CD4-positive, alpha-beta memory T cell (primary cell): Measurements from ENCODE around the gene ZNF681. TPM values are rescaled to one million over a fixed set of nuclear protein-coding genes. Genes with fewer than 3 reads are reported as not detected.
"Not testable (repeated sequence)": the region's sequence is repeated elsewhere in the genome, so short reads cannot be mapped to it uniquely, and the experiment has no call there.

Source experiments
- CTCF ChIA-PET: fragments of 350-600 bp; sonication (Branson Sonifier 250); formaldehyde crosslinking; loops from one replicate; lab custom pipeline; 2021; ENCODE audit warnings: inconsistent platforms; ENCODE audit not compliant: partially characterized antibody; lab: Charles Lee
- POLR2A ChIA-PET: fragments of 350-600 bp; sonication (Branson Sonifier 250); formaldehyde crosslinking; loops from one replicate; lab custom pipeline; 2021; ENCODE audit not compliant: partially characterized antibody; lab: Charles Lee
- DNase-seq, 5 donors: peaks; one replicate each; pipeline versions ENCODE4 v3.0.0 to v3.0.0-alpha.2; 2020 to 2022; ENCODE audit warnings: mixed read lengths in 1 of 5
- H3K27ac ChIP-seq: one replicate; pipeline ENCODE4 v1.7.0; 2013; ENCODE audit warnings: low read depth, low read length
- H3K27me3 ChIP-seq: 2 replicates; pipeline ENCODE4 v1.7.0; 2013; ENCODE audit warnings: mild to moderate bottlenecking, low read length, moderate library complexity; ENCODE audit not compliant: insufficient read depth
- H3K36me3 ChIP-seq: 2 replicates; pipeline ENCODE4 v1.7.0; 2013; ENCODE audit warnings: mild to moderate bottlenecking, low read length, moderate library complexity; ENCODE audit not compliant: insufficient read depth
- H3K4me1 ChIP-seq: 2 replicates; pipeline ENCODE4 v1.7.0; 2013; ENCODE audit warnings: mild to moderate bottlenecking, low read length, moderate library complexity; ENCODE audit not compliant: insufficient read depth
- H3K4me3 ChIP-seq, 2 donors: one replicate each; pipeline ENCODE4 v1.7.0; 2013; ENCODE audit warnings: low read length in 2 of 2, mild to moderate bottlenecking in 1 of 2
- H3K9me3 ChIP-seq, 2 donors: one replicate each; pipeline ENCODE4 v1.7.0; 2013; ENCODE audit warnings: low read length in 2 of 2, control low read depth in 1 of 2; ENCODE audit not compliant: control insufficient read depth in 1 of 2
- H3K27ac Mint-ChIP-seq, 7 donors: one replicate each; pipeline ENCODE4 v1.8.0; 2020 to 2021; ENCODE audit warnings: mixed read lengths in 7 of 7, mild to moderate bottlenecking in 6 of 7, inconsistent platforms in 3 of 7, moderate library complexity in 3 of 7
- H3K27me3 Mint-ChIP-seq, 2 donors: one replicate each; pipeline ENCODE4 v1.8.0; 2020 to 2021; ENCODE audit warnings: mixed read lengths in 2 of 2
- H3K36me3 Mint-ChIP-seq, 2 donors: one replicate each; pipeline ENCODE4 v1.8.0; 2020 to 2021; ENCODE audit warnings: mixed read lengths in 2 of 2, inconsistent platforms in 1 of 2, mild to moderate bottlenecking in 1 of 2
- H3K4me1 Mint-ChIP-seq, 4 donors: one replicate each; pipeline ENCODE4 v1.8.0; 2020 to 2021; ENCODE audit warnings: mixed read lengths in 4 of 4, mild to moderate bottlenecking in 1 of 4
- H3K4me3 Mint-ChIP-seq, 8 donors: one replicate each; pipeline ENCODE4 v1.8.0; 2020 to 2021; ENCODE audit warnings: mixed read lengths in 8 of 8, mild to moderate bottlenecking in 7 of 8, moderate library complexity in 6 of 8, inconsistent platforms in 3 of 8
- H3K9me3 Mint-ChIP-seq, 8 donors: one replicate each; pipeline ENCODE4 v1.8.0; 2020 to 2021; ENCODE audit warnings: mixed read lengths in 8 of 8, mild to moderate bottlenecking in 5 of 8, inconsistent platforms in 3 of 8, moderate library complexity in 1 of 8
- intact Hi-C: fragments of 100-400 bp; cut with micrococcal nuclease; formaldehyde crosslinking; loops from one replicate; pipeline ENCODE4 v1.15.1; 2023
- polyA plus RNA-seq, 2 donors: library from polyadenylated mRNA; unstranded; fragments of 300-500 nt; fragmentation: Illumina TruSeq; gene quantifications; one replicate each; pipeline ENCODE4 v1.2.3, GENCODE V29; 2021
- total RNA-seq, 2 experiments: library from RNA; stranded (reverse); gene quantifications; one replicate each; pipeline ENCODE4 v1.2.3, GENCODE V29; 2021

The ZNF681 gene
- total and polyA plus RNA-seq, 4 experiments from 2014 or later: 1.1 to 8.3 (median 5.1) TPM

DNA sequence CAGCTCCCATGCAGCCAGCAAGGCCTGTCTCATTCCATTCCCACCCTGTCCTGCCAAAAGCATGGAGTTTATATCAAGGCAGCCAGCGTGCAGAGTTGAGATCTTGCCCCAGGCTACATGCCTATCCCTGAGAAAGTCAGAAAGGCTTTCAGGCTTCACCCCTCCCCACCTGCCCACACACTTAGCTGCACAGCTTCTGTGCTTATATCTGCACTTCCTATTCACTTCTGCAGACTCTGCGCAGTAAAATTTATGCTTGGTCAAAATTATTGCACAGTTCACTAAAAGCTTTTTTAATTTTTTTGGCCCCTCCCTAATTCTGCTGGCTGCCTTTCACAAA lies 59.2 kb downstream of the ZNF681 start:
- H3K27ac ChIP-seq: no peak overlapping the region
- no peak overlapping the region for H3K4me3 Mint-ChIP-seq
- POLR2A ChIA-PET: no interaction called here

DNA sequence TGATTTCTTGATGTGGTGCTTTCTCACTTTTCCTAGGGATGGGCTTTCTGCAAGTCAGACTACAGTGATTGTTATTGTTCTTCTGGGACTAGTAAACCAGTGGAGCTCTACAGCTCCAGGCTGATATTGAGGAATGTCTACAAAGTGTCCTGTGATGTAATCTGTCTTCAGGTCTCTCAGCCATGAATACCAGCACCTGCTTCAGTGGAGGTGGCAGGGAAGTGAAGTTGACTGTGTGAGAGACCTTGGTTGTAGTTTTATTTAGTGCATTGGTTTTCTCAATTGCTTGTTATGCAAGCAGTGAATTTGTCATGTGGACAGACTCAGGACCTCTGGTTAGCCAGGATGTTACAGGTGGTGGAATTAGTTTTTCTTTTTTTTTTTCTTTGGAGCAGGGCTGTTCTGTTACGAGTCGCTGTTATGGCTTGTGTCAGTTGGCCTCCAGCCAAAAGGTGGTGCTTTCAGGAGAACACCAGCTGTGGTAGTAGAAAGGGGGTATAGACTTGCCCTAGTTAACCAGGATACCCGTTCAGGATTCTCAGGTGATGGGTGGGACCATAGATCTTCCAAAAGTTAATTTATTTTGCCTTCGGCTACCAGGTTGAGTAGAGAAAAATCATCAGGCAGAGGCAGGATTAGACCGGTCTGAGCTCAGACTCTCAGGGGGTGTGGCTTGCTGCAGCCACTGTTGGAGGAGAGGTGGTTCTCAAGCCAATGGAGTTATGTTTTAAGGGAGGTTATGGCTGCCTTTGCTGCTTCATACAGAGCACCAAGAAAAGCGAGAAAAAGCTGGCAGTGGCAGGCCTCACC lies 59.8 kb downstream of the ZNF681 start:
- Histone ChIP-seq H3K27me3 (no peaks in the 10 kb centered on the region), H3K27ac (no peak overlapping the region), H3K4me3 (no peak overlapping the region), H3K9me3 (no peaks in the 10 kb centered on the region), H3K36me3 (no peaks in the 10 kb centered on the region), H3K4me1 (no peaks in the 10 kb centered on the region)
- peak overlapping the region in 4 of 7 donors; percentile 12 to 55 (median 28) for H3K27ac Mint-ChIP-seq
- H3K4me1 Mint-ChIP-seq: peaks cover 0 to 1% (median 0%) of the 10 kb centered on the region in 4 donors
- ChIA-PET CTCF (no interaction called here), POLR2A (no interaction called here)
- intact Hi-C loops: no loop called here
- peak overlapping the region in 2 of 8 donors; percentile 42 to 61 for H3K4me3 Mint-ChIP-seq
- peaks cover 0 to 1% of the 10 kb centered on the region in 2 donors for H3K36me3 Mint-ChIP-seq
- H3K9me3 Mint-ChIP-seq: peaks cover 0 to 5% (median 3%) of the 10 kb centered on the region in 8 donors
- DNase-seq: no peak
- H3K27me3 Mint-ChIP-seq: peaks cover 0 to 5% of the 10 kb centered on the region in 2 donors

More for the DNA sequence above, 59.2 kb downstream of the ZNF681 start:
- Histone ChIP-seq H3K4me1 (no peaks in the 10 kb centered on the region), H3K36me3 (no peaks in the 10 kb centered on the region), H3K9me3 (no peaks in the 10 kb centered on the region), H3K27me3 (no peaks in the 10 kb centered on the region), H3K4me3 (no peak overlapping the region)
- Mint-ChIP-seq H3K27ac (peak overlapping the region in 1 of 7 donors; percentile 32), H3K4me1 (peaks cover 0 to 1% (median 0%) of the 10 kb centered on the region in 4 donors), H3K27me3 (peaks cover 0 to 5% of the 10 kb centered on the region in 2 donors), H3K9me3 (peaks cover 0 to 6% (median 4%) of the 10 kb centered on the region in 8 donors), H3K36me3 (peaks cover 0 to 1% of the 10 kb centered on the region in 2 donors)
- intact Hi-C loops: no loop called here
- CTCF ChIA-PET: no interaction called here
- DNase-seq: no peak

DNA sequence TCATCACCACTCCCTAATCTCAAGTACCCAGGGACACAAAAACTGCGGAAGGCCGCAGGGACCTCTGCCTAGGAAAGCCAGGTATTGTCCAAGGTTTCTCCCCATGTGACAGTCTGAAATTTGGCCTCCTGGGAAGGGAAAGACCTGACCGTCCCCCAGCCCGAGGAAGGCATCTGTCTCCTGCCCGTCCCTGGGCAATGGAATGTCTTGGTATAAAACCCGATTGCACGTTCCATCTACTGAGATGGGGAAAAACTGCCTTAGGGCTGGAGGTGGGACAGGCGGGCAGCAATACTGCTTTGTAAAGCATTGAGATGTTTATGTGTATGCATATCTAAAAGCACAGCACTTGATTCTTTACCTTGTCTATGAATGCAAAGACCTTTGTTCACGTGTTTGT lies 65.8 kb downstream of the ZNF681 start:
- intact Hi-C loops, H3K4me1 ChIP-seq, CTCF ChIA-PET, H3K9me3 Mint-ChIP-seq, H3K27ac Mint-ChIP-seq, DNase-seq, H3K4me3 ChIP-seq, POLR2A ChIA-PET, H3K4me3 Mint-ChIP-seq, H3K9me3 ChIP-seq, H3K27me3 Mint-ChIP-seq, H3K27ac ChIP-seq, H3K36me3 Mint-ChIP-seq, H3K27me3 ChIP-seq, H3K36me3 ChIP-seq: not testable (repeated sequence)
- peaks cover 4 to 12% (median 10%) of the 10 kb centered on the region in 4 donors for H3K4me1 Mint-ChIP-seq

Other genes with a start within 250 kb of the ZNF681 start
- gene ZNF675, start 71.7 kb downstream of the ZNF681 start, total RNA-seq: 10 to 100 TPM; 34.3 to 36.9 TPM
- gene ZNF675, start 71.7 kb downstream of the ZNF681 start, polyA plus RNA-seq: 10 to 100 TPM; 16.6 to 21.8 TPM
- 1 to 10 TPM; 3.0 to 3.3 TPM for gene ZNF726, start 156.0 kb upstream of the ZNF681 start, total RNA-seq
- gene ZNF726, start 156.0 kb upstream of the ZNF681 start, polyA plus RNA-seq: 1 to 10 TPM; 1.1 to 1.5 TPM